NOMO-1 (cell line): ENCODE results near the gene FAM168B.

Source experiments
- DNase-seq, 2 experiments: peaks; one replicate each; lab custom pipeline; 2025; ENCODE audit not compliant: unreplicated experiment in 2 of 2; lab: John Stamatoyannopoulos, UW

FAM168B gene

GRCh38 chr2:131027566-131028528 is 65.4 kb downstream of the FAM168B start:
- DNase-seq: no peak

GRCh38 chr2:131026919-131027318 is 66.3 kb downstream of the FAM168B start:
- DNase-seq: no peak

GRCh38 chr2:131023758-131024157 is 69.5 kb downstream of the FAM168B start:
- no peak for DNase-seq

DNA sequence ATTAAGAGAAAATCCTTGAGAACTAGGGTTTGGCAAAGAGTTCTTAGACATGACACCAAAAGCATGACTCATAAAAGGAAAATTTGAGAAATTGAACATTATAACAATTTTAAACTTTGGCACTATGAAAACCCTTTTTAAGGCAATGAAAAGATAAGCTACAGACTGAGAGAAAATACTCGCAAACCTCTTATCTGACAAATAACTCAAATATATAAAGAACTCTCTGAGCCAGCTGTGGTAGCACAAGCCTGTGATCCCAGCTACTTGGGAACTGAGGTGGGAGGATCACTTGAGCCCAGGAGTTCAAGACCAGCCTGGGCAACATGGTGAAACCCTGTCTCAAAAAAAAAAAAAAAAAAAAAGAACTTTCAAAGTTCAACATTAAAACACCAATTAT is 70.5 kb downstream of the FAM168B start:
- DNase-seq: no peak

DNA sequence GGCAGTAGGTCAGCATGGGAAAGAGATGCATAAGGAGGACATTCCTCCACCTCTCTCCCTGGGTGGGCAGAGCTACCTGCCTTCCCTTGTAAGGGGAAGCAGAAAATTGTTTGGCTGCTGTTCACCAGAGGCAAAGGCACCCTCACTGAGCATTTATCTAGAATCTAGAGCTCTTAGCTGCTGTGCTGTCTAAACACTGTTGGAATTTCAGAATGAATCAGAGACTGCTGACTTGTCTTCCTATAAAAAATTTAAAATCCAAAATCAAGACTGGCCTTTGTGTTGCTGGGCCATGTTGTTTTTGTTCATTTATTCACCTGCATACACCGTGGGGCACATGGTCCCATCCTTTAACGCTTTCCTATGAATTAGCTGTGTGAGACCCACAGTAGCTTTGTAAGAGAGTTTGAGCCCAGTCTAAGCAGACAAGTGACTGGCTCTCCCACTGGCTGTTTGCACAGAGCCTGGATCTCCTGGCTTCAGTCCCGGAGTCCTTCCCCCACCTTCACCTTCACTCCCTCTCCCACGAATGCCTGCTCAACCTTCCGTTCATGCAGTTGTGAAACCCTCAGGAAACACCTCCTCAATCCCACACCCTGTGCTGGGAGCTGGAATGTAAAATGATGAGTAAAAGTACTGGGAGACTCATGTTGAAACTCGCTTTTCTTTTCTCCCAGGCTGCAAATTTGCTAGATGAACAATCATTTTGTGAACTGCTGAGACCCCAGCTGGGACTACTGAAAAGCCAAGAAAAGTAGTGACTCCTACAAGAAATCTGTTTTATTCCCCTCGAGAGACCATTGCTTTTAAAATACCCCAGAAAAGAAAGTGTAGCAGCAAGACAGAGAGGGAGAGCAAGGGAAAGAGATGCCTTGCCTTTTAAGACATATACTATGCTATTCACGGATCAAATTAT is 76.2 kb downstream of the FAM168B start:
- no peak for DNase-seq

GRCh38 chr2:131015764-131016163 is 77.5 kb downstream of the FAM168B start:
- no peak for DNase-seq

GRCh38 chr2:131014141-131014540 is 79.1 kb downstream of the FAM168B start:
- no peak for DNase-seq

DNA sequence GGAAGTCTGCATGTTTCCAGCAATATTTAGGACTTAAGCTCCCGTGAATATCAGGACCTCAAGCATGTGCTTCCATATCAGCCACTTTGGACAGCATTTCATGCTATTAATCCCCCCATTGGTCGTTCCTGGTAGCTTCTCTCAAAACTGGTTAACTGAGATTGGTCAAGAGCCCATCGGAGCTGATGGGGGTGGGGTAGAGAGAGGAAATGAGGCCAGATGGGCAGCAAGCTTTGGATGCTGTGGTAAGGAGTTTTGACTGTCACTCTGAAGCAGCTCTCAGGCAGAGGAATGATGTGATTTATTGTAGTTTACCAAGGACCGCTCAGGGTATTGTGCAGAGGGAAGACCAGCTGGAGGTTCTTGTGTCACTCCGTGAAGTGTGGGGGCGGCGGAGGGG is 81.8 kb downstream of the FAM168B start:
- DNase-seq: no peak

GRCh38 chr2:131010566-131010965 is 82.7 kb downstream of the FAM168B start:
- DNase-seq: no peak

- DNase-seq: no peak
Measured at GRCh38 chr2:131009713-131010475, 83.4 kb downstream of the FAM168B start.

GRCh38 chr2:131008967-131009366 is 84.3 kb downstream of the FAM168B start:
- no peak for DNase-seq

DNA sequence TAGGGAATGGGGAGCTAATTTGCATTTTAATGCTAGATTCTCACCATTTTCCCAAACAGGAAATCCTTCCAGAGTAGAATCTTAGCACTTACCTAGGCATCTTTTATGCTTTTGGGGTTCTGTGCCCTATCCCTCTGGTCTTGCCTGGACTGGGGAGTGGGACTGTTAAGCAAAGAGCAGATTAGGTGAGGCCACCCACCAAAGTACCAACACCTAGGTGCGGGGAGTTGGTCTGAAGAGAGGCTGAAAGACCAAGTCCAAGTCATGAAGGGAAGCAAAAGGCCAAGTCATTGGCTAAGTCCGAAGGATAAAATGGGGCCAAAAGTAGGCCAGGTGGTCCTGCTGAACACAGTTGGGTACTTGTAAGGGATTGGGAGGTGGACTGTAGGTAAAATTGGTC is 86.7 kb downstream of the FAM168B start:
- DNase-seq: no peak

DNA sequence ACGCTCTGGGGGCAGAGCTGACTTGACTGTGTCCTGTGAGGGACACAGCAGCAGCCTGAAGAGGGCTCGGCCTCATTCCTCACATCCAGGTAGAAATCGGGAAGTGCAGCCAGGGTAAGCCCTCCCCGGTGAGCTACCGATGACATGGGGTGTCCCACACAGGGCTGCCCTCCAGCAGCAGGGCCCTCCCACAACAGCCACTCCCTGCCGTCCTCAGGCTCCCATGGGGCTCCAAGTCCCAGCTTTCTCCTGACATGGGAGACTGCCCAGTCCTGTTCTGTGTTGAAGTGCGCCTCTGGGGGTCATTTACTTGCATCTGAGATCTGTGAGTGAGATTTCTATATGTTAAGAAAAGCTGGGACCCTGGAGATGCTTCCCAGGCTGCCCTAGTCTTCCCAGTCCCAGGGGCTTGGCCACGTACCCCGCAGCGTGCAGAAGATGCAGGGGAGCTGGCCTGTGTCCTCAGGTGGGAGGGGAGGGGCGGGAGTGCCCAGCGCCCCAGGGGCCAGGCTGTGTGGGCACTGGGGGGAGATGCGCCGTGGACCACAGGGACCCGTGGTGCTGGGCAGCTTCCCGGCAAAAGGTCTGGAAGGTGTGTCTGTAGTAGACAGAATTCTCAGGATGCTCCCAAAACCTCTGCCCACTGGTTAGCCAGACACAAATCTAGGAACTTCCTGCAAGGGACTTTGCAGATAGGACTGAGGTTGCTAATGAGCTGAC is 87.9 kb downstream of the FAM168B start:
- DNase-seq: no peak

- DNase-seq: no peak
Measured at GRCh38 chr2:131004446-131005209, 88.6 kb downstream of the FAM168B start.

GRCh38 chr2:130998561-130998960 is 94.7 kb downstream of the FAM168B start:
- DNase-seq: no peak
